ENCODE results near the gene PDE4D.
"Not testable (repeated sequence)": the region's sequence is repeated elsewhere in the genome, so short reads cannot be mapped to it uniquely, and the experiment has no call there.

Gene PDE4D

GRCh38 chr5:58998544-58998943 is 895.0 kb downstream of the PDE4D start:
- H3K27ac ChIP-seq, result no peak overlapping the region
- DNase-seq, result no peak
- no peak overlapping the region for H3K4me3 ChIP-seq (ENCODE audit: low read depth, low read length)
- H3K36me3 ChIP-seq, result no peaks in the 10 kb centered on the region
- no peaks in the 10 kb centered on the region for H3K9me3 ChIP-seq (ENCODE audit: severe bottlenecking)
- TF ChIP-seq, protein P1, sequence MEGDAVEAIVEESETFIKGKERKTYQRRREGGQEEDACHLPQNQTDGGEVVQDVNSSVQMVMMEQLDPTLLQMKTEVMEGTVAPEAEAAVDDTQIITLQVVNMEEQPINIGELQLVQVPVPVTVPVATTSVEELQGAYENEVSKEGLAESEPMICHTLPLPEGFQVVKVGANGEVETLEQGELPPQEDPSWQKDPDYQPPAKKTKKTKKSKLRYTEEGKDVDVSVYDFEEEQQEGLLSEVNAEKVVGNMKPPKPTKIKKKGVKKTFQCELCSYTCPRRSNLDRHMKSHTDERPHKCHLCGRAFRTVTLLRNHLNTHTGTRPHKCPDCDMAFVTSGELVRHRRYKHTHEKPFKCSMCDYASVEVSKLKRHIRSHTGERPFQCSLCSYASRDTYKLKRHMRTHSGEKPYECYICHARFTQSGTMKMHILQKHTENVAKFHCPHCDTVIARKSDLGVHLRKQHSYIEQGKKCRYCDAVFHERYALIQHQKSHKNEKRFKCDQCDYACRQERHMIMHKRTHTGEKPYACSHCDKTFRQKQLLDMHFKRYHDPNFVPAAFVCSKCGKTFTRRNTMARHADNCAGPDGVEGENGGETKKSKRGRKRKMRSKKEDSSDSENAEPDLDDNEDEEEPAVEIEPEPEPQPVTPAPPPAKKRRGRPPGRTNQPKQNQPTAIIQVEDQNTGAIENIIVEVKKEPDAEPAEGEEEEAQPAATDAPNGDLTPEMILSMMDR (IDR thresholded peaks at IDR 0.05; ENCODE audit: low read depth, low read length), result no peak
- H3K27me3 ChIP-seq (ENCODE audit: insufficient read depth, low read depth, severe bottlenecking), result no peaks in the 10 kb centered on the region

- not testable (repeated sequence) for H3K27ac ChIP-seq; H3K4me3 ChIP-seq (ENCODE audit: low read depth, low read length); DNase-seq; H3K36me3 ChIP-seq; H3K27me3 ChIP-seq (ENCODE audit: insufficient read depth, low read depth, severe bottlenecking); H3K9me3 ChIP-seq (ENCODE audit: severe bottlenecking)
Measured at GRCh38 chr5:58995779-58996178, 897.7 kb downstream of the PDE4D start.

DNA sequence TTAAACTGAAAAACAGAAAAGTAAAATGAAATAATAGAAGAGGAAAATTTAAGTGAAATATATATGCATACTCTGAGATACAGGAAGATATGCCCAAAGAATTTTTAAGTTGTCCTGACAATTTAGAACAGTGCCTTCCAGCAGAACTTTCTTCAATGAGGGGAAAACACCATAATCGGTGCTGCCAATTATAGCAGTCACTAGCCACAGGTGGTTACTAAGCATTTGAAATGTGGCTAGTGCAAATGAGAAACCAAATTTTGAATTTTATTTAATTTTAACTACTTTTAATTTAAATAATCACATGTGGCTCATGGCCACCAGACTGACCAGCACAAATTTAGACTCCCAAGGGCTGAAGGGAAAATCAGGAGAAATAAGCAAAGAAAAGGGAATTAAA is 900.1 kb downstream of the PDE4D start:
- TF ChIP-seq, protein P1 (IDR thresholded peaks at IDR 0.05; ENCODE audit: low read depth, low read length), result no peak
- Histone ChIP-seq H3K4me3 (ENCODE audit: low read depth, low read length) (no peak overlapping the region), H3K27me3 (ENCODE audit: insufficient read depth, low read depth, severe bottlenecking) (no peaks in the 10 kb centered on the region), H3K36me3 (no peaks in the 10 kb centered on the region), H3K27ac (no peak overlapping the region), H3K9me3 (ENCODE audit: severe bottlenecking) (no peaks in the 10 kb centered on the region)
- DNase-seq, result no peak

DNA sequence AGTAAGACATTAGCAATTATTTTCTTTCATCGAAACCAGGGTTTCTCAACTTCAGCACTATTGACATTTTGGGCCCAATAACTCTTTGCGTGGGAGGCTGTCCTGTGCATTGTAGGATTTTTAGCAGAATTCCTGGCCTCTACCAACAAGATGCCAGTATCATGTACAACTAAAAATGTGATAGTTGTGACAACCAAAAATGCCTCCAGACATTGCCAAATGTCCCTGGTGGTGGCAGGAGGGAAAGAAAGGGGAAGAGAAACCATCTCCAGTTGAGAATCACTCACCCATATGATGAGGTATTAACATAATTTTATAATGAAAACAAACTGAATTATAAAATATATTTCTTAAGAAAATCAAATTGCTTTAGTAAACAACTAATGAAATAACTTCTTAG is 904.6 kb downstream of the PDE4D start:
- DNase-seq, result no peak
- Histone ChIP-seq H3K27me3 (ENCODE audit: insufficient read depth, low read depth, severe bottlenecking) (no peaks in the 10 kb centered on the region), H3K4me3 (ENCODE audit: low read depth, low read length) (no peak overlapping the region), H3K9me3 (ENCODE audit: severe bottlenecking) (no peaks in the 10 kb centered on the region), H3K27ac (no peak overlapping the region), H3K36me3 (no peaks in the 10 kb centered on the region)
- TF ChIP-seq, protein P1 (IDR thresholded peaks at IDR 0.05; ENCODE audit: low read depth, low read length), result no peak

DNA sequence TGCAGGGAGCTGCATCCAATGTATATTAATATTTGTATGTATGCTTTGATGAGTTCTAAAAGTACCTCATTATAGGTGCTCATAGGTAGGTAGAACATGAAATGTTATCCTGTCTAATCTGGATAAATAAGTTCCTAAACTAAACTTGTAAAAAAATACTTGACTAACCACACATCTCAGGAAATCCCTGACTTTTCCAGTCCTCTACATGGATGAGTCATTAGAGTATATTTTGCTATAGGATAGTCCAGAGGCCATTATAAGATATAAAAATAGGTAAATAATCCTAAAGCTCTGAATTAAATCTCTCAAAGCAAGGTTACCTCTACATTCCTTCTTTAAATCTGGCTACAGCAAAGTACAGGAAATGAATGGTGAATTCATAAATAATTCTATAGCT is 906.3 kb downstream of the PDE4D start:
- H3K9me3 ChIP-seq (ENCODE audit: severe bottlenecking), result no peaks in the 10 kb centered on the region
- H3K36me3 ChIP-seq, result no peaks in the 10 kb centered on the region
- H3K27me3 ChIP-seq (ENCODE audit: insufficient read depth, low read depth, severe bottlenecking), result no peaks in the 10 kb centered on the region
- no peak for DNase-seq
- no peak overlapping the region for H3K4me3 ChIP-seq (ENCODE audit: low read depth, low read length)
- no peak overlapping the region for H3K27ac ChIP-seq
- TF ChIP-seq, protein P1 (IDR thresholded peaks at IDR 0.05; ENCODE audit: low read depth, low read length), result no peak

DNA sequence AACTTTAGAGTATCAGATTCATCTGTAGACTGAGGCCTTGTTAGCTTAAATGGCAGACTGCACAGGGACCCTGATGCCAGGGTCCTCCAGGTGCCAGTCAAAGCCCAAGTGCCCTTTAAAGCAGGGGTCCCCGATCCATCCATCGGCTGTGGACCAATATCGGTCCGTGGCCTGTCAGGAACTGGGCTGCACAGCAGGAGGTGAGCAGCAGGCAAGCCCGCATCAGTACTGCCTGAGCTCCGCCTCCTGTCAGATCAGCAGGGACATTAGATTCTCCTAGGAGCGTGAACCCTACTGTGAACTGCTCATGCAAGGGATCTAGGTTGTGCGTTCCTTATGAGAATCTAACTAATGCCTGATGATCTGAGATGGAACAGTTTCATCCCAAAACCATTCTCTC is 907.2 kb downstream of the PDE4D start:
- H3K36me3 ChIP-seq, result no peaks in the 10 kb centered on the region

More for the DNA sequence above, 907.2 kb downstream of the PDE4D start:
- no peaks in the 10 kb centered on the region for H3K27me3 ChIP-seq (ENCODE audit: insufficient read depth, low read depth, severe bottlenecking)
- H3K9me3 ChIP-seq (ENCODE audit: severe bottlenecking), result no peaks in the 10 kb centered on the region
- H3K4me3 ChIP-seq (ENCODE audit: low read depth, low read length), result no peak overlapping the region
- TF ChIP-seq, protein P1 (IDR thresholded peaks at IDR 0.05; ENCODE audit: low read depth, low read length), result no peak
- H3K27ac ChIP-seq, result no peak overlapping the region
- DNase-seq, result no peak
